Ramos (cell line): ENCODE data around the gene ACP5.
"Not testable (repeated sequence)": the region's sequence is repeated elsewhere in the genome, so short reads cannot be mapped to it uniquely, and the experiment has no call there.

Experiments used
- in situ Hi-C: fragments of 300-500 bp; cut with MboI; formaldehyde crosslinking; loops from one replicate; pipeline ENCODE4 v1.14.3; 2022; ENCODE audit warnings: low sequenced_read_pairs; ENCODE audit not compliant: unreplicated experiment

ACP5 gene

DNA sequence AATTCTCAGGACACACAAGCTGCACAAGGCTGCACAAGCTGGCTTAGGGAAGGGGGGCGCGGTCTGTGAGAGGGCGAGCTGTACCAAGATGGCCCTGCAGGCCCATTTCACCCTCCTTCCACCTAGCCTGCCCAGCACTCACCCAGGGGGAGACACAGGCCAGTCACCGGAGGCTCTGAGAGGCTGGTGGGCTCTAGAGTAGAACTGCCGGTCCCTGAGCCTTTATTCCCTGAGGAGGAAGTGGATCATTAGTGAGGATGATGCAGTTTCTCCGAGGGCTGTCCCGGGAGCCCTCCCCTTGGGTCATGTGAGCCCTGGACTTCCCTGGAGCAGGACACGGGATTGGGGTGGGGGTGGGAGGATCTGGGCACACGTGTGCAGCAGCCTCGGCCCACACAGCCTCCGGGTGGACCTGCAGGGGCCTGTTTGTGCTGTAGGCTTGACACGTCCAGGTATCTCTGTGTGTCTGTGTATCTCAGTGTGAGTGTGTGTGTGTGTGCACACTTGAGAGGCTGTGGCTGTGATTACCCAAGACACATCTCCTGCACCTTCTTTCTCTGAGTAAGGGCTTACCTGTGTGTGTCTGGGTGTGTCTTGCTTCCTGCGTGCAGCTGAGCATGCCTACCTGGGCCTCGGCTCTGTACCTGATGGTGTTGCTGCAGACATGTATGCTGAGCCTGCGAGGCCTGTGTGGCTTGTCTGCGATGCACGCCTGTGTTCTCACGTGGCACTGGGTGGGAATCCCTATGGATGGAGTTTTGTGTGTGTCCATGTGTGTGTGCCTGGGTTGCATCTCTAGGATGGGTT is at the start of gene ACP5:
Gene ACP5 (minus strand): TSS at position 195 of the 807 bp plus-strand sequence. CDS start 328 bp downstream, outside the sequence.
- in situ Hi-C loops = no loop called here

DNA sequence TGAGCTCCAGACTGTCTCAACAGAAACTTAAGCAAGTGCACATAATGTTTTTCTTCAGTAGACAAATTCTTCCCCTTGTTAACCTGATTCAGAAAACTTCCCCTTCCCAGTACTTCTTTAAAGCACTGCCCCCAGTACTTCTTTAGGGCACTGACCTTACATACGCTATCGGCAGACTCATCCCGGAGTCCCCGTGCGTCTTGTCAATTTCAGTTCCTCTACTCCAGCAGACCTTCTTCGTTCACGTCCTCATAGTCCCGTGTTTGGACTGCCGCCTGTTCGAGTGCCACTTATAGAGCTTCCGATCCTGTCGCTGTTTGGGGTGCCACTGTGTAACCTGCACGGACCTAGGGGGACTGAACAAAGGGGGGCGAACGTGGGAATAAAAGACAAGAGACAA is 48.8 kb upstream of the ACP5 start:
- in situ Hi-C loops = no loop called here

DNA sequence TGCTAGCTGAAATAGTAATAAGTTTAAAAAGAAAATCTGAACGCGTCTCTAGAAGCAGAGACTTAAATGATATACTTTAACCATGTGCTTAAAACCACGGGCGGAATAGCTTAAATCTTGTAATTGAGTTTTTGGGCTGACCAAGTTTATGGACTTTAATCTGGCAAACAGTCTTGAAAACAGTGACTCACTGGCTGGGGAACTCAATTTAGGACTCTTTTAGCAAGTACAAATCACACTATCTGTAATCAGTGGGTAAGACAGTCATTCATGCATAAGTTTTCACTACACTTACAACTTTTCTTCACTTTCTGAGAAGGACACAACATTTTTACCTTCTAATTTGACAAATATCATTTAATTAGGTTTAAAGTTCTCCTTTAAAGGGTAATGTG is 46.6 kb upstream of the ACP5 start:
- in situ Hi-C loops = no loop called here

DNA sequence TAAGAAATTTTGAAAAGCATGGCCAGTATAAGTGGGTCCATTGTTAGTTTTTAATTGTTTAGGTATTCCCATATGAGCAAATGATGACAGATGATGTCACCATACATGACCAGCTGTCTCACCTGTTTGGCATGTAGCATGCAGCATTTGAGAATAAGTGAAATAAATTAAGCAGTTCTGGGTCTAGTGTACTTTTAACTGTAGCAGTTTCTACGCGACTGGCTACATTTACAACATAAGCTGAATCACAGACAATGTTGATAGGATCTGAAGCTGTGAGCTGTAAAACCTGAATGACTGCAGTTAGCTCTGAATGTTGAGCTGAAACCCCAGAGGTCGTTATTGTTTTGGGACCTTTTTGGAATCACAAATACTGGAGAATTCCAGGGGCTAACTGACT is 45.0 kb upstream of the ACP5 start:
- in situ Hi-C loops = not testable (repeated sequence)

DNA sequence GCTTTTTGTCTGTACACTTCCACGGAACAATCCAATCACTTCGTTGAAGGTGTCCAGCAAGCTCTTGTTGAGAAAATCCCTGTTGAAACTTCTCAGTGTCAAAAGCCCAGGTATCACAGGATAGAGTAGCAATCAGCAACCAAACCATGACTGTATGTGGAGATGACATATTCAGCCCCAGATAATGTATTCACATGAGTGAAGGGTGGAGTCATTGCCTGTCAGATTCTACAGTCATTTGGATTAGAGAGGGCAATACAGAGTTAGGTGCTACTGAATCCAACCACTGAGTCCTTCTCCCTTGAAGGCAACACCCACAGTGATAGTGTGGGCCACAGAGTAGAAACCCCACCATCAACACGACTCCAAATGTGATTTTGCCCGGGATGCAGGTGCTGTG is 43.1 kb upstream of the ACP5 start:
- in situ Hi-C loops = no loop called here

DNA sequence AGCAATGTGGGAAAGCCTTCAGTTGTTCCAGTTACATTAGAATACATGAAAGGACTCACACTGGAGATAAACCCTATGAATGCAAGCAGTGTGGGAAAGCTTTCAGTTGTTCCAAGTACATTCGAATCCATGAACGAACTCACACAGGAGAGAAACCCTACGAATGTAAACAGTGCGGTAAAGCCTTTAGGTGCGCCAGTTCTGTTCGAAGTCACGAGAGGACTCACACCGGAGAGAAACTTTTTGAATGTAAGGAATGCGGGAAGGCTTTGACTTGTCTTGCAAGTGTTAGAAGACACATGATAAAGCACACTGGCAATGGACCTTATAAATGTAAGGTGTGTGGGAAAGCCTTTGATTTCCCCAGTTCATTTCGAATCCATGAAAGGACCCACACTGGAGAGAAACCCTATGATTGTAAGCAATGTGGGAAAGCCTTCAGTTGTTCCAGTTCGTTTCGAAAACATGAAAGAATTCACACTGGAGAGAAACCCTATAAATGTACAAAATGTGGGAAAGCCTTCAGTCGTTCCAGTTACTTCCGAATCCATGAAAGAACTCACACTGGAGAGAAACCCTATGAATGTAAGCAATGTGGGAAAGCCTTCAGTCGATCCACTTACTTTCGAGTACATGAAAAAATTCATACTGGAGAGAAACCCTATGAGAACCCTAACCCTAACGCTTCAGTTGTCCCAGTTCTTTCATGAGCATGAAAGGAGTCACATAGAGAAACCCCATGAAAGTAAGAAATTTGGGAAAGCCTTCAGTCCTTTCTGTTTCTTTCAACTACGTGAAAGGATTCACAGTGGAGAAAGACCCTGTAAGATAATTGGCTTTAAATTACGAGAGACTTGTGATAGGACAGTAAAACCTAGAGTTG is 40.0 kb upstream of the ACP5 start:
- in situ Hi-C loops = no loop called here

DNA sequence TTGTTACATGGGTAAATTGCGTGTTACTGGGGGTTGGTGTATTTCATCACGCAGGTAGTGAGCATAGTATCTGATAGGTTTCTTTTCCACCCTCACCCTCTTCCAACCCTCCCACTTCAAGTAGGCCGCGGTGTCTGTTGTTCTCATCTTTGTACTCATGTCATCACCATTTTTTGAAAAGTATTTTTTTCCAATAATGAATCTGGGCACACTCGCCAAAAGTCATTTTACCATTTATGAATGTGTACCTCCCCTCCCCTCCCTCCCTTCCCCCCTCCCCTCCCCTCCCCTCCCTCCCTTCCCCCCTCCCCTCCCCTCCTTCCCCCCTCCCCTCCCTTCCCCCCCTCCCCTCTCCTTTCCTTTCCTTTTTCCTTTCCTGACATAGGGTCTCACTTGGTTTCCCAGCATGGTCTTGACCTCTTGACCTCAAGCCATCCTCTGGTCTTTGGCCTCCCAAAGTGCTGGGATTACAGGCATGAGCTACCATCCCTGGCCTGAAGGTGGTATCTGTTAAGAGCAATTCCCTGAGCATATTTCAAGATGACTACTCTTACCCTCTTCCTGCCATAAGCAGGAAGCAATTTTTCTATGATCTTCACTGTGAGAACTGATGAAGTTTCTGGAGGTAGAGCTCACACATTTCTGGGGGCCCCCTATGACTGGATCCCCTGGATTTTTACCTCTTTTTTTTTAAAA is 35.5 kb upstream of the ACP5 start:
- in situ Hi-C loops = no loop called here

DNA sequence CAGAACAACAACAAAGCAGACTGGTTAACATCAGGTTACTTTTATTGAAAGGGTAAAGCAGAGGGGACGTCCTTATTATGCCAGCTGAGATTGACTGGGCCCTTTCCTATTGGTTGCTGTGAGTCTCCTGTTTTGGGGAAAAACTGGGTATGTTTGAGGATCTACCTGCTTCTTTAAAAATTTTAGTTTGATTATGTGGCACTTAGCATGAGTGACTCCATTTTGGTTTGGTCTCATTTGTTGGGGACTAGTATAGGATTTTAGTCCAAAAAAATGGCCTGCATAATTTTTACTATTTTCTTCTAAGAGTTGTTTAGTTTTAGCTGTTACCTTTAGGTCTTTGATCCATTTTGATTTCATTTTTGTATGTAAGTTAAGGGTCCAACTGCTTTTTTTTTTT is 34.3 kb upstream of the ACP5 start:
- in situ Hi-C loops = no loop called here

DNA sequence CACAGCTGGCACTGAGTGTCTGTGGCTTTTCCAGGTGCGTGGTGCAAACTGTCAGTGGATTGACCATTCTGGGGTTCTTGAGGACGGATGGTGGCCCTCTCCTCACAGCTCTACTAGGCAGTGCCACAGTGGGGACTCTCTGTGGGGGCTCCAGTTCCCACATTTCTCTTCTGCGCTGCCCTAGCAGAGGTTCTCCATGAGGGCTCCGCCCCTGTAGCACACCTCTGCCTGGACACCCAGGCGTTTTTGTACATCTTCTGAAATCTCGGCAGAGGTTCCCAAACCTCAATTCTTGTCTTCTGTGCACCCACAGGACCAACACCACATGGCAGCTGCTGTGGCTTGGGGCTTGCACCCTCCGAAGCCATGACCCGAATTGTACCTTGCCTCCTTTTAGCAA is 29.0 kb upstream of the ACP5 start:
- in situ Hi-C loops = no loop called here

DNA sequence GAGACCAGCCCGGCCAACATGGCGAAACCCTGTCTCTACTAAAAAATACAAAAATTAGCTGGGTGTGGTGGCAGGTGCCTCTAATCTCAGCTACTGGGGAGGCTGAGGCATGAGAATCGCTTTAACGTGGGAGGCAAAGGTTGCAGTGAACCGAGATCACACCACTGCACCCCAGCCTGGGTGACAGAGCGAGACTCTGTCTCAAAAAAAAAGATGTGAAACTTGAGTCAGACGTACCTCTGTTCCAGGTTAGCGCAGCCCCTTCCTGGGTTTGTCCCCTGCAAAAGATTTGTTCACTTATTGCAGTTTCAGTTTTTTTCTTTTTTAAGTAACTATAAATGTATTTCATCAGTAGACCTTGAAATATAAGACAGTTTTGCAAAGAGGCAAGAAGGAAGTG is 22.3 kb upstream of the ACP5 start:
- in situ Hi-C loops = not testable (repeated sequence)

DNA sequence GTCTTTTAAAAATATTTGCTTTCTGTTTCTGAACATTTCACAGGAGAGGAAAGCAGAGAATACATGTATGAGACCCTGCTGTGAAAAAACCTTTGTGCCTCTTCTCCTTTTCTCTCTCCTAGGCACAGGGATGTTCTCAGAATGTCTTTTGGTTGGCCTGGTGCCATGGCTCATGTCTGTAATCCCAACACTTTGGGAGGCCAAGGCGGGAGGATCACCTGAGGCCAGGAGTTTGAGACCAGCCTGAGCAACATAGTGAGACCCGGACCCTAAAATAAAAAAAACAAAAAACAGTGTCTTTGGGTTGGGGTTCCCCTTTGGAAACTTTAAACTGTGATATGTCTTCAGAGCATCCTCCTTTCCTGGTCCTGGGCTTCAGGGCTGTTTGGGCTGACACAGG is 21.3 kb upstream of the ACP5 start:
- in situ Hi-C loops = no loop called here

DNA sequence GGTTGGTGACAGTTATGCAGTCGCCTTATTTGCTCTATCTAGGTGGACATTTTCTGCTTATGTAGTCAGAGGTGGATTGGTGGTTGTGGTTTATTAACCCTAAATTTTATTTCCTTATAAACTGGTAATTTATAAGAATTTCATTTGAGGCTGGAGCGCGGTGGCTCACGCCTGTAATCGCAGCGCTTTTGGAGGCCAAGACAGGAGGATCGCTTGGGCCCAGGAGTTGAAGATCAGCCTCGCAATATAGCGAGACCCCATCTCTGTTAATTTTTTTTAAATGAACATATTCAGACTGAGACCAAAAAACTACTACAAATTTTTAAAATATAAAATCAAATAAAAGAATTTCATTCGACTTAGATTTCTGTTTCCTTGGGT is 20.6 kb upstream of the ACP5 start:
- in situ Hi-C loops = no loop called here

DNA sequence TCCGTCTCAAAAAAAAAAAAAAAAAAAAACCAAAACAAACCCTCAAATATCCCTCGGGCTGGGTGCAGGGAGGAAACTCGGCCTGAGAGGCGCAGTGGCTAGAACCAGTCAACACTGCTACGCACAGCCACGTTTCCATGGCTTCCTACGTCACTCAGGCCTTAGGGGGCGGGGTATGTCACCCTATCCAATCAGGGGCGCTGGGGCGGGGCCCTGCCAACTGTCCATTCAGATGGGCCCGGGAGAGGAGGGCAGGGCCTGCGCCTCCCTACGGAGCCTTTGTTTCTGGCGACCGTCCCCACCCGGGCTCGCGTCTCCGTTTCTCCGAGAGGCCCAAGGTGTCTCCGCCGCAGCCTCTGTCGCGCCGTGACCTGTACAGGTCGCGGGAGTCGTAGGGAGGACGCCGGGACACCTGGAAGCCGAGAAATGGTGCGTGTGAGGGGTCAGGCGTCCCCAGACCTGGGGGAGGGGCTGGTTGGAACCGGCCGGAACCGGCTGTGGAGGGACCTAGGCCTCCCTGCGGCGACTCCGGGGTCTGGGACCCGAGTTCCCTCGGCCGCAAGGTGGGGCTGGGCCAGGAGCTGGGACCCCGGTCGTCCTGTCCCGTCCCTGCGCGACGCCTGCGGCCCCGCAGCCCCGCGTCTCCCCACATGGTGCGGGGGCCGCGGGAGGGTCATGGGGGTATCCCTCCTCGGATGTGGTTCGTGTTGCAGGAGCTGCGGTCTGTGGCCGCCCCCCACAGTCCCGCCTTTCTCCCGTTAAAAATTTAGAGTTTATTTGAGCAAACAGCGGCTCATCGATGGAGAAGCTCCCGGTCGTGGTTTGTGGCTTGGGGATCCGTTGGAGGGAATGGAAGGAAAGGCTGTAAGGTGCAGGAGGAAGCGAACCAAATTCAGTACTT is 20.0 kb upstream of the ACP5 start, which contains the start of gene ZNF627:
Gene ZNF627 (plus strand): TSS at position 282 of the 901 bp plus-strand sequence. CDS start 145 bp downstream, at position 427.
- in situ Hi-C loops = no loop called here

DNA sequence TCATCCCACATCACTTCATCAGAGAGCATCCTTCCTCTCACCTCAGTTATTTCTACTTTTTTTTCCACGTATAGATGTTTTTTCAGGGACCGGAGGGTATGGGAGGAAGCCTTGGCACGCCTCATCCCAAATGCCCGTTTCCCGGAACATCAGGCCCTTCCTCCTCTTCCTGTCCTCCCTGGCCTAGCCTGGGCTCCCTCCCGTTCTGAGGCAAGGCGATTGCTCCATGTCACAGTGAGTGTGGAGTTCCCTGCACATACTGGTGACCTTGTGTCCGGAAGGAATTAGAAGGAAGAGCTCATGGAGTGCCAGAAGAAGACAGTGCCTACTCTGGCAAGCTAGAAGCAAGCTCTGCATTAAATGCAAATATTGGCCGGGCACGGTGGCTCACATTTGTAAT is 18.7 kb upstream of the ACP5 start:
- in situ Hi-C loops = no loop called here

DNA sequence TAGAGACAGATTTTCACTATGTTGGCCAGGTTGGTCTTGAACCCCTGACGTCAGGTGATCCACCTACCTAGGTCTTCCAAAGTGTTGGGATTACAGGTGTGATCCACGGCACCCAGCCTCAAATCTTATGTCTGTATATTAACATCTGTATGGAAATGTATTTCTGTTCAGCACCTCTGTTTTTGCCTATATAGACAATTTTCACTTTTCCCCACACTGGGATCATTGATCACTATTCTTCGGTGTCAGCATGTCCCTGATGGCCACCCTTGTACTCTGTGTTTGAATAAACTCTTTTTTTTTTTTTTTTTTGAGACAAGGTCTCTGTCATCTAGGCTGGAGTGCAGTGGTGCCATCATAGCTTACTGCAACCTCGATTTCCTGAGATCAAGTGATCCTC is 16.6 kb upstream of the ACP5 start:
- in situ Hi-C loops = no loop called here

DNA sequence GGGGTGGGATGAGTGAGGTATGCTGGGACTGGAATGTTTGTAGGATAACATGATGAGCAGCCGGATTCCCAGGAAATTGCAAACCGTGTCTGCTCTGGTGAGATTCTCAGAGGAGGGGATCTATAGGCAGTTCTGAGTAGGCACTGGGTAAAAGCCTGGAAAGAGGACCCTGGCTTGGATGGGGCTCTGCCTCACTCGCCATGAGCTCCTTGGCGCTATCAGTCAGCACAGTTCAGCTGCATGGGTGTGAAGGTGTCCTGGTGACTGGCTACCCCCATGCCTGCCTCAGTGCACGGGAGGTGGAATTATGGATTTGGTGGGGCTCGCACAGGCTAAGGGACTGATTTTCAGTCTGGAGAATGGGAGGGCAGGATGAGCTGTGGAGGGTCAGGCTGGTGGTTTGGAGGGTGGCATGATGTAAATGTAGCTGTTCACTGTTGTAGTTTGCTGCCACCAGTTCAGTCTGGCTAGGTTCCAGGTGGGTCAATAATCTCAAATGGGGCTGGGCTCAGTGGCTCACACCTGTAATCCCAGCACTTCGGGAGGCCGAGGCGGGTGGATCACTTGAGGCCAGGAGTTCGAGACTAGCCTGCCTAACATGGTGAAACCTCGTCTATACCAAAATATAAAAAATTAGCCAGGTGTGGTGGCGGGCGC is 10.7 kb upstream of the ACP5 start:
- in situ Hi-C loops = loop anchor here (5.0 kb wide), 1 partner anchor 91 kb away; no protein-coding TSS in a partner anchor

DNA sequence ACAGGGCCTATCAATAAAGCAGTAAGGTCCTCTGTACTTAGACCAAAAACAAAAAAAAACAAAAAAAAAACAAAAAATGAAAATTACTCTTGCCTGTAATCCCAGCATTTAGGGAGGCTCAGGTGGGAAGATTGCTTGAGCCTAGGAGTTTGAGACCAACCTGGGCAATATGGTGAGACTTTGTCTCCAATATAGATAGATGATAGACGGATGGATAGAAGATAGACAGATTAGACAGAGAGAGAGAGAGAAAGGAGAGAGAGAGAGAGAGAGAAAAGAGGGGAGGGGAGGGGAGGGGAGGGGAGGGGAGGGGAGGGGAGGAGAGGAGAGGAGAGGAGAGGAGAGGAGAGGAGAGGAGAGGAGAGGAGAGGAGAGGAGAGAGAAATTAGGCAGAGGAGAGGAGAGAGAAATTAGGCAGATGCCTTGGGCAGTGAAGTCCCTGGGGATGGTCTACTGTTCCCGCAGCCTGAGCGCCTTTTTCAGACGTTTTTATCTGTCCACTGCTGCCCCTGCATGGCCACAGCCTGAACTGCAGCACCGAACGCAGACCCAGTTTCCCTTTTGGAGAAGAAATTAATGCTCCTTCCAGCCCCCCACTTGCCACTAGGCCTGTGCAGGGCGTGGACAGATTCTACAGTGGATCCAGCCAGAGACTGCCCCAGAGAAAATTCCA is 10.0 kb upstream of the ACP5 start:
- in situ Hi-C loops = loop anchor here (5.0 kb wide), 1 partner anchor 90 kb away; no protein-coding TSS in a partner anchor

DNA sequence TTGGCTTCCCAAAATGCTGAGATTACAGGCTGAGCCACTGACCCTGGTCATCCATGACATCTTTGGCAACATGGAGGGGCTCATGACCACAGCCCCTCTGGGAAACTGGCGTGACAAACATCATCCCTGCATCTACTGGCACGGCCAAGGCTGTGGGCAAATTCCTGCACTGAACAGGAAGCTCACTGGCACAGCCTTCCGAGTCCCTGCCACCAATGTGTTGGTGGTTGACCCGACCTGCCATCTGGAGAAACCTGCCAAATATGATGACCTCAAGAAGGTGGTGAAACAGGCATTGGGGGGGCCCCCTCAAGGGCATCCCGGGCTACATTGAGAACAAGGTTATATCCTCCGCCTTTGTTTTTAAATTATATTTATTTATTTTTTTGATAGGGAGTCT is 8.9 kb upstream of the ACP5 start:
- in situ Hi-C loops = loop anchor here (5.0 kb wide), 1 partner anchor 89 kb away; no protein-coding TSS in a partner anchor

DNA sequence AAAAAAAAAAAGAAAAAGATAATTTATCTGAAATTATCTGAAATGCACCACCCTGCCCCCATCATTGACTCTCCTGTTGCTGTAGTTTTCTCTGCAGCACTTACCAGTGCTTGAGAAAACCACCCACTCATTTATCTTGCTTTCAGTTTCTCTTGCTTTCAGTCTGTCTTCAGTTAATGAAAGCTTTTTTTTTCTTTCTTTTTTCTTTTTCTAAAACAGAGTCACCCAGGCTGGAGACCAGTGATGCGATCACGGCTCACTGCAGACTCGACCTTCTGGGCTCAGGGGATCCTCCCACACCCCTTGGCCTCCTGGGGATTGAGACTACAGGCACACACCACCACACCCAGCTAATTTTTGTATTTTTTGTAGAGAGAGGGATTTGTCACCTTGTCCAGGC is 4.3 kb upstream of the ACP5 start:
- in situ Hi-C loops = no loop called here
